ENCODE data around the gene UBTFL1.
A peak's percentile ranks its signal among the peaks of the same experiment; 100 is the strongest.

The UBTFL1 gene

DNA sequence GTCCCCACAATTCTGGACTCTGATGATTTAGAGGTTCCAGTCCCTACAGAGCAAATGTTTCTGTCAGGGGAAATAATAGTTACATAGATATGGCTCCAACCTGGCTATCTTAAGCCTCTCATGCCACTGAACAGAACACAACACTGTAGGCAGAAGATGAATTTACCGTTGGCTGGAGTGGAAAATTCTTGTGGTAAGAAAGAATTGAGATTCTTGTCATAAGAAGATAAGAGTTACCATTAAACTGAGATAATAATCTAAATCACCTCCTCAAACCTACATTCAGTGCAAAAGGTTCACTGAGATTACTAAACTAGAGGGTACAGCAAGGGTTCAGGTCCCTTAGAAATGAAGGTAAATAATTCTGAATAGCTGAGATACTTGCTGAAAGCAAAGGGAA, 38.6 kb downstream of the UBTFL1 start:
- no peak overlapping the region for H3K4me3 ChIP-seq (ENCODE audit: low read depth, low read length)
- DNase-seq (ENCODE audit: low read depth, low spot score), result no peak
- TF ChIP-seq, protein P1, sequence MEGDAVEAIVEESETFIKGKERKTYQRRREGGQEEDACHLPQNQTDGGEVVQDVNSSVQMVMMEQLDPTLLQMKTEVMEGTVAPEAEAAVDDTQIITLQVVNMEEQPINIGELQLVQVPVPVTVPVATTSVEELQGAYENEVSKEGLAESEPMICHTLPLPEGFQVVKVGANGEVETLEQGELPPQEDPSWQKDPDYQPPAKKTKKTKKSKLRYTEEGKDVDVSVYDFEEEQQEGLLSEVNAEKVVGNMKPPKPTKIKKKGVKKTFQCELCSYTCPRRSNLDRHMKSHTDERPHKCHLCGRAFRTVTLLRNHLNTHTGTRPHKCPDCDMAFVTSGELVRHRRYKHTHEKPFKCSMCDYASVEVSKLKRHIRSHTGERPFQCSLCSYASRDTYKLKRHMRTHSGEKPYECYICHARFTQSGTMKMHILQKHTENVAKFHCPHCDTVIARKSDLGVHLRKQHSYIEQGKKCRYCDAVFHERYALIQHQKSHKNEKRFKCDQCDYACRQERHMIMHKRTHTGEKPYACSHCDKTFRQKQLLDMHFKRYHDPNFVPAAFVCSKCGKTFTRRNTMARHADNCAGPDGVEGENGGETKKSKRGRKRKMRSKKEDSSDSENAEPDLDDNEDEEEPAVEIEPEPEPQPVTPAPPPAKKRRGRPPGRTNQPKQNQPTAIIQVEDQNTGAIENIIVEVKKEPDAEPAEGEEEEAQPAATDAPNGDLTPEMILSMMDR (IDR thresholded peaks at IDR 0.05; ENCODE audit: insufficient read depth, low read length, missing control alignments), result no peak
- ChIA-PET POLR2A (no interaction called here), CTCF (no interaction called here)

DNA sequence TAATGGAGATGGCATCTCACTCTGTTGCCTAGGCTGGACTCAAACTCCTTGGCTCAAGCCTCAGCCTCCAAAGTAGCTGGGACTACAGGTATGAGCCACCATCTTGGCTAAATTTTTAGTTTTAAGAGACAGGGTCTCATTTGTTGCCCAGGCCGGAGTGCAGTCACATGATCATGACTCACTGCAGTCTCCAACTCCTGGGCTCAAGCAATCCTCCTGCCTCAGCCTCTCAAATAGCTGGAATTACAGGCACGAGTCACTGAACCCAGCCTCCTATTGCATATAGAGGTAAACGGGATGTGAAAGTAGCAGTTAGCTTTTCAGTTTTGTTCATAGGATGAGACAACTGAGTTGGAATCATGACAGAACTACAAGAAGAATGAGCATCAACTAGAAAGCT, 39.2 kb downstream of the UBTFL1 start:
- TF ChIP-seq, protein P1 (IDR thresholded peaks at IDR 0.05; ENCODE audit: insufficient read depth, low read length, missing control alignments), result no peak
- POLR2A ChIA-PET, result no interaction called here
- no peak for DNase-seq (ENCODE audit: low read depth, low spot score)
- H3K4me3 ChIP-seq (ENCODE audit: low read depth, low read length), result no peak overlapping the region
- CTCF ChIA-PET, result interaction anchor here (0.7 kb wide), 1 partner anchor 11 kb away, joined by 3 read pairs; no protein-coding TSS in a partner anchor

DNA sequence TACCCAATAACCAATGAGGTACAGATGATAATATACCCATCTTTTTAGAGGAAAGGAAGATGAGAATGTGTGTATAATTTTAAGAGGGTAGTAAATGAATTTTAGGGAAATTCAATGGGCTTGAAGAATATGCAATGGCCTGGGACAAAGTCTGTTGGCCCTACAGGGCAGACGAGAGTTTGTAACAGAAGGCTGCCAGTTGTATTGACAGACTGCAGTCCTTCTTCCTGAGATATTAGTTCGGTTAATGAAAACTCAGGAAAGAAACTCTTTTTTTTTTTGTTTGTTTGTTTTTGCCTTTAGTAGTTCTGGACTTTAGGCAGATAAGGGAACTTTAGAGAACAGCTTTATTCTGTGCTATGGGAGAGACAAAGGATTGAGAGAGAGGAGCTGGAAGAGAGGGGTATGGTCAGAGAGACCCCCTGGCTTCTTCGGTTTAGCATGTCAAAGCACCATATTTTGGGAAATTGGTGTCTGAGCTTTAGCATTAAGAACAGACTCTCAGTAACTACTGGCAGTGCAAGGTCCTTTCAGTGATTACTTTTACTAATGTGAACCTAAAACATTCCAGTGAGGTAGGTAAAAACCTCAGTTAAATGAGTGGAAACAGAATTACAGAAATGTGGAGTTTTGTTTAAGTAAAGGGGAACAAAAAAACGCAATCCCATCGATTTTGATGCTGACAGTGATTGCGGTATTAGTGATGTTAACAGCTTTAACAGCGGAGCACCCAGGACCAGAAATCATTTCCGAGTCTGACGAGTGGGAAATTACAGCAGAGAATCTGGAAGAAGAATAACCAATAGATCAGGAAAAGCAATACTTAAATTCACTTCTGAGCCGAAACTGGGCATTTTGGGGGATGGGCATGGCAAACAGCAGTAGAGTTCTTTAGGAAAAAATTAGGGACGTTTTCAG, 48.1 kb downstream of the UBTFL1 start:
- H3K4me3 ChIP-seq (ENCODE audit: low read depth, low read length), result peak overlapping the region; percentile 56
- CTCF ChIA-PET, result no interaction called here
- POLR2A ChIA-PET, result no interaction called here
- no peak for DNase-seq (ENCODE audit: low read depth, low spot score)
- TF ChIP-seq, protein P1 (IDR thresholded peaks at IDR 0.05; ENCODE audit: insufficient read depth, low read length, missing control alignments), result no peak

DNA sequence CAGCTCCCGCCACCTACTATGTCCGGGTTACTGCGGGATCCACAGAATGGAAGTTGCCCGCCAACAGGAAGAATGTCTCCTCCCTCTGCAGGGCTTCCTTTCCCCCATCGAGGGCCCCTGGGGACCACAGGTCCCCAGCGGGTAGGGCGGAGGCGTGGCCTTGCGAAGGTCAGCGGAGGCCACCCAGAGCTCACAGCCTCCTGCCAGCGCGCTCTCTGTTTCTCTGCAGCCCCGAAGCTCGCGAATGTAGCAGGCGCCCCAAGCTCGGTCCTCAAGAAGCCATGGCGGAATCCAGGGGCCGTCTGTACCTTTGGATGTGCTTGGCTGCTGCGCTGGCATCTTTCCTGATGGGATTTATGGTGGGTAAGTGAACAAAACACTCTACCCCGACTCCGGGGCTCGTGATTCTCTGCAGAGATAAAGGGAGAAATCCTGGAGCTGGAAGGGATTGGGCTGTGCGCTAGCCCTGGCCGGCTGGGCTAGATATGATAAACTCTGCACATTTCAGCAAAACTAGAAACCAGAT, 48.8 kb downstream of the UBTFL1 start, which contains the start of gene NAALAD2:
NAALAD2 (plus strand) TSS at position 186 of the 526 bp plus-strand sequence; CDS start at position 282, 96 bp downstream.
- ChIA-PET CTCF (no interaction called here), POLR2A (no interaction called here)
- DNase-seq (ENCODE audit: low read depth, low spot score), result no peak
- H3K4me3 ChIP-seq (ENCODE audit: low read depth, low read length), result peak within 1 kb of the TSS; percentile 56
- TF ChIP-seq, protein P1 (IDR thresholded peaks at IDR 0.05; ENCODE audit: insufficient read depth, low read length, missing control alignments), result no peak

DNA sequence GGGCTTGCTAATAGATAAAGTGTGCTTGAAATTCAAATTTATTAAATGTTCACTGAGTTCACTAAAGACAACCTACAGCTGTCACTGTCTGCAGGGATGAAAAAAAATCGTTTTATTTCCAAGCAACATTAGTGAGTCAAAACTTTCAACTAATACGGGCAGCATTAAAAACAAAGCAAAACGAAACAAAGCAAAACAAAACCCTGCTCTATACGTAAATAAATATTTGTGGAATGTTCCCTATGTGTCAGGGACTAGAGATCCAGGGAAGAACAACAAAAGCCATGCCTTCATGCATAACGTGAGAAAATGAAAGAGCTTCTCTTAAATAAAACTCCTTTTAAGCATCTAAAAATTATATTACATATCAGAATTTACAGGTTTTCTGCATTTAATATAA, 49.3 kb downstream of the UBTFL1 start:
- H3K4me3 ChIP-seq (ENCODE audit: low read depth, low read length), result peak overlapping the region; percentile 56
- TF ChIP-seq, protein P1 (IDR thresholded peaks at IDR 0.05; ENCODE audit: insufficient read depth, low read length, missing control alignments), result no peak
- POLR2A ChIA-PET, result no interaction called here
- no peak for DNase-seq (ENCODE audit: low read depth, low spot score)
- CTCF ChIA-PET, result no interaction called here
